IMR-90 (cell line): Measurements from ENCODE around the gene KICS2. TPM values are rescaled to one million over a fixed set of nuclear protein-coding genes. Genes with fewer than 3 reads are reported as not detected.

Experiments used
- ATAC-seq: fragments of 200-7000 bp; cut with Tn5 transposase; 2 replicates; pipeline ENCODE4 v1.9.1; 2020; ENCODE audit warnings: low read depth, mild to moderate bottlenecking, moderate library complexity
- BruUV-seq: library from RNA; stranded (reverse); fragments of 400-500 nt; replicated peaks from 2 replicates; lab custom pipeline; 2021; lab: Mats Ljungman, UMichigan
- CTCF ChIA-PET: fragments of 300-600 bp; formaldehyde crosslinking; extraction: SDS; loops from one replicate; lab custom pipeline; 2021; ENCODE audit warnings: antibody characterized with exemption; lab: Yijun Ruan, JAX
- POLR2A ChIA-PET: fragments of 300-600 bp; sonication (Branson Sonifier 250); formaldehyde crosslinking; loops from one replicate; lab custom pipeline; 2022; ENCODE audit warnings: antibody characterized with exemption; ENCODE audit not compliant: unreplicated experiment; lab: Charles Lee
- DNase-seq: peaks from one replicate; pipeline ENCODE4 v3.0.0; 2013
- H2AFZ ChIP-seq: replicated peaks from 2 replicates; pipeline ENCODE3; 2013; ENCODE audit warnings: low read length, mild to moderate bottlenecking; ENCODE audit not compliant: poor library complexity
- H2AK5ac ChIP-seq: 2 replicates; pipeline ENCODE4 v1.6.1; 2013; ENCODE audit warnings: low read depth, low read length, inconsistent platforms
- H2AK9ac ChIP-seq: replicated peaks from 2 replicates; pipeline ENCODE3; 2013; ENCODE audit warnings: mild to moderate bottlenecking, low read depth, low read length, moderate library complexity; ENCODE audit not compliant: poor library complexity
- H2BK120ac ChIP-seq: 2 replicates; pipeline ENCODE4 v1.6.1; 2013; ENCODE audit warnings: low read depth, low read length, inconsistent platforms
- H2BK15ac ChIP-seq: 3 replicates; pipeline ENCODE4 v1.6.1; 2013; ENCODE audit warnings: low read depth, low read length, inconsistent platforms
- H2BK20ac ChIP-seq: 2 replicates; pipeline ENCODE4 v1.6.1; 2013; ENCODE audit warnings: low read depth, mild to moderate bottlenecking, inconsistent platforms, low read length, moderate library complexity
- H2BK5ac ChIP-seq: 2 replicates; pipeline ENCODE4 v1.6.1; 2013; ENCODE audit warnings: mild to moderate bottlenecking, low read depth, low read length, inconsistent platforms; ENCODE audit not compliant: poor library complexity, severe bottlenecking
- H3K14ac ChIP-seq: replicated peaks from 2 replicates; pipeline ENCODE4 v1.6.1; 2013; ENCODE audit warnings: low read depth, low read length, inconsistent platforms
- H3K18ac ChIP-seq: 2 replicates; pipeline ENCODE4 v1.6.1; 2013; ENCODE audit warnings: low read depth, low read length, control low read depth
- H3K23ac ChIP-seq: 2 replicates; pipeline ENCODE4 v1.6.1; 2013; ENCODE audit warnings: low read depth, low read length, inconsistent platforms
- H3K27ac ChIP-seq: 2 replicates; pipeline ENCODE4 v1.5.1; 2013; ENCODE audit warnings: mild to moderate bottlenecking, control low read depth, low read length; ENCODE audit not compliant: insufficient read depth
- H3K27me3 ChIP-seq: 2 replicates; pipeline ENCODE4 v1.6.1; 2013; ENCODE audit warnings: low read length; ENCODE audit not compliant: control insufficient read depth, insufficient read depth
- H3K36me3 ChIP-seq: 2 replicates; pipeline ENCODE4 v1.6.1; 2013; ENCODE audit warnings: low read length, mixed read lengths; ENCODE audit not compliant: control insufficient read depth, insufficient read depth
- H3K4ac ChIP-seq: 2 replicates; pipeline ENCODE4 v1.6.1; 2013; ENCODE audit warnings: low read depth, low read length, inconsistent platforms
- H3K4me1 ChIP-seq: 2 replicates; pipeline ENCODE4 v1.6.1; 2013; ENCODE audit warnings: low read length, mixed read lengths; ENCODE audit not compliant: control insufficient read depth, insufficient read depth
- H3K4me2 ChIP-seq: 2 replicates; pipeline ENCODE4 v1.6.1; 2013; ENCODE audit warnings: low read depth, mild to moderate bottlenecking, control low read depth, low read length, moderate library complexity
- H3K4me3 ChIP-seq: 2 replicates; pipeline ENCODE4 v1.5.1; 2013; ENCODE audit warnings: low read depth, mild to moderate bottlenecking, control low read depth, low read length, moderate library complexity; ENCODE audit not compliant: insufficient read depth
- H3K56ac ChIP-seq: 2 replicates; pipeline ENCODE4 v1.6.1; 2013; ENCODE audit warnings: low read length, inconsistent platforms; ENCODE audit not compliant: insufficient read depth; ENCODE audit errors: extremely low read depth
- H3K79me1 ChIP-seq, 2 experiments: 2 replicates each; pipeline ENCODE4 v1.6.1; 2013; ENCODE audit warnings: low read length in 2 of 2, inconsistent platforms in 1 of 2, low read depth in 1 of 2
- H3K9ac ChIP-seq: 2 replicates; pipeline ENCODE4 v1.6.1; 2013; ENCODE audit warnings: low read depth, low read length, control low read depth
- H3K9me1 ChIP-seq: 2 replicates; pipeline ENCODE4 v1.6.1; 2013; ENCODE audit warnings: low read length, inconsistent platforms; ENCODE audit not compliant: insufficient read depth
- H3K9me3 ChIP-seq: 2 replicates; pipeline ENCODE4 v1.6.1; 2013; ENCODE audit warnings: low read length; ENCODE audit not compliant: control insufficient read depth, insufficient read depth
- H4K20me1 ChIP-seq: 2 replicates; pipeline ENCODE4 v1.6.1; 2013; ENCODE audit warnings: low read length, inconsistent platforms; ENCODE audit not compliant: insufficient read depth
- H4K5ac ChIP-seq: 2 replicates; pipeline ENCODE4 v1.6.1; 2013; ENCODE audit warnings: mild to moderate bottlenecking, low read depth, low read length, control low read depth
- H4K8ac ChIP-seq, 2 experiments: 2 replicates each; pipeline ENCODE4 v1.6.1; 2013; ENCODE audit warnings: low read depth in 2 of 2, low read length in 2 of 2, control low read depth in 1 of 2, inconsistent platforms in 1 of 2
- H4K91ac ChIP-seq: 2 replicates; pipeline ENCODE4 v1.6.1; 2013; ENCODE audit warnings: low read depth, low read length, inconsistent platforms; ENCODE audit not compliant: insufficient read depth
- BHLHE40 ChIP-seq: fragments of 150-350 bp; IDR thresholded peaks from 2 replicates; pipeline ENCODE4 v1.6.1; 2016; ENCODE audit warnings: mild to moderate bottlenecking, low read depth, low read length
- CEBPB ChIP-seq: IDR thresholded peaks from 2 replicates; pipeline ENCODE4 v1.6.1; 2012; ENCODE audit warnings: low read depth, low read length, improper control_type of control experiment
- CHD1 ChIP-seq: IDR thresholded peaks from 2 replicates; pipeline ENCODE4 v1.6.1; 2012; ENCODE audit warnings: low read depth, low read length, improper control_type of control experiment
- CTCF ChIP-seq: conservative IDR thresholded peaks from 2 replicates; pipeline ENCODE4 v1.5.1; 2012; ENCODE audit warnings: mild to moderate bottlenecking, low read depth, low read length, improper control_type of control experiment
- FOS ChIP-seq: fragments of 150-350 bp; IDR thresholded peaks from 2 replicates; pipeline ENCODE4 v1.6.1; 2016; ENCODE audit warnings: low read depth, low read length
- MAFK ChIP-seq: IDR thresholded peaks from 2 replicates; pipeline ENCODE4 v1.6.1; 2012; ENCODE audit warnings: low read depth, low read length, improper control_type of control experiment
- MAZ ChIP-seq: IDR thresholded peaks from 2 replicates; pipeline ENCODE4 v1.6.1; 2012; ENCODE audit warnings: low read depth, mild to moderate bottlenecking, low read length, improper control_type of control experiment, moderate library complexity, borderline replicate concordance
- MXI1 ChIP-seq: IDR thresholded peaks from 2 replicates; pipeline ENCODE4 v1.6.1; 2012; ENCODE audit warnings: low read depth, mild to moderate bottlenecking, low read length, moderate library complexity, borderline replicate concordance
- NFE2L2 ChIP-seq: fragments of 150-350 bp; IDR thresholded peaks from 2 replicates; pipeline ENCODE4 v1.6.1; 2016; ENCODE audit warnings: low read depth, mild to moderate bottlenecking, low read length
- POLR2A ChIP-seq: IDR thresholded peaks from 2 replicates; pipeline ENCODE4 v1.6.1; 2012; ENCODE audit warnings: mild to moderate bottlenecking, low read depth, low read length
- RAD21 ChIP-seq: IDR thresholded peaks from 2 replicates; pipeline ENCODE4 v1.6.1; 2012; ENCODE audit warnings: low read length, improper control_type of control experiment
- RCOR1 ChIP-seq: IDR thresholded peaks from 2 replicates; pipeline ENCODE4 v1.6.1; 2012; ENCODE audit warnings: mild to moderate bottlenecking, low read length, improper control_type of control experiment; ENCODE audit not compliant: insufficient replicate concordance
- RFX5 ChIP-seq: IDR thresholded peaks from 2 replicates; pipeline ENCODE4 v1.8.0; 2012; ENCODE audit warnings: low read depth, mild to moderate bottlenecking, low read length, moderate library complexity
- SMC3 ChIP-seq: fragments of 150-350 bp; IDR thresholded peaks from 2 replicates; pipeline ENCODE4 v1.6.1; 2016; ENCODE audit warnings: low read depth, mild to moderate bottlenecking, antibody characterized with exemption, low read length, moderate library complexity
- WGBS, 2 experiments: methylation state at CpG; one replicate each; pipeline versions ENCODE4 v1.1.5 to v1.1.7; 2013; ENCODE audit warnings: missing lambda C conversion rate in 2 of 2; ENCODE audit not compliant: insufficient read length in 1 of 2; ENCODE audit errors: extremely low coverage in 2 of 2; 5-methylcytosine and 5-hydroxymethylcytosine counted together
- dilution Hi-C: fragments of 300-500 bp; cut with HindIII; formaldehyde crosslinking; loops from one replicate; pipeline ENCODE4 v1.14.3; 2018; ENCODE audit warnings: low sequenced_read_pairs; ENCODE audit not compliant: unreplicated experiment
- in situ Hi-C: fragments of 300-500 bp; cut with MboI; formaldehyde crosslinking; loops from 3 replicates; pipeline ENCODE4 v1.14.3; 2019; ENCODE audit warnings: low sequenced_read_pairs, inconsistent platforms, mixed read lengths
- intact Hi-C: fragments of 100-400 bp; cut with micrococcal nuclease; formaldehyde crosslinking; loops from 2 replicates; pipeline ENCODE4 v1.10.0; 2022
- polyA plus RNA-seq, 3 experiments: library from polyadenylated mRNA; depleted of rRNA; stranded (reverse); fragments of >200 nt; gene quantifications; 2 replicates each; pipeline ENCODE4 v1.2.3, GENCODE V29; 2012; ENCODE audit warnings: low replicate concordance in 1 of 3
- total RNA-seq: library from RNA; depleted of rRNA; stranded (reverse); fragments of >200 nt; gene quantifications from 2 replicates; pipeline ENCODE4 v1.2.3, GENCODE V29; 2012
- TF ChIP-seq, protein P1 (sequence below): fragments of 150-350 bp; IDR thresholded peaks from 2 replicates; pipeline ENCODE4 v1.6.1; 2017; ENCODE audit warnings: mild to moderate bottlenecking, antibody characterized with exemption, low read length, low read depth
- TF ChIP-seq, protein P2 (sequence below): fragments of 150-350 bp; IDR thresholded peaks from 2 replicates; pipeline ENCODE4 v1.6.1; 2016; ENCODE audit warnings: low read depth, mild to moderate bottlenecking, low read length, moderate library complexity, borderline replicate concordance

Gene KICS2
- total and polyA plus RNA-seq, 2 of the 4 experiments (the other 2 are of a cell fraction), result 2.4 to 6.1 TPM

GRCh38 chr12:64218597-64218996, 3.5 kb downstream of the KICS2 start:
- Histone ChIP-seq H2BK120ac (no peak overlapping the region), H4K5ac (no peak overlapping the region), H3K9me1 (peaks cover 3% of the 10 kb centered on the region; the same call in 1 of the 2 replicates), H3K79me1 (peaks cover 2 to 17% of the 10 kb centered on the region in 2 experiments; a peak in 3 of 4 replicates), H3K18ac (no peak overlapping the region), H2BK15ac (no peak overlapping the region), H2AK9ac (no peak overlapping the region), H2AK5ac (no peak overlapping the region), H3K23ac (no peak overlapping the region), H3K27me3 (no peaks in the 10 kb centered on the region), H2AFZ (no peak overlapping the region), H4K20me1 (no peaks in the 10 kb centered on the region), H3K4ac (no peak overlapping the region), H3K14ac (no peak overlapping the region), H4K8ac (no peak overlapping the region), H3K4me3 (no peak overlapping the region), H3K56ac (no peak overlapping the region), H3K9me3 (no peaks in the 10 kb centered on the region), H2BK5ac (no peak overlapping the region), H3K27ac (no peak overlapping the region), H3K36me3 (no peaks in the 10 kb centered on the region), H3K4me1 (no peaks in the 10 kb centered on the region; the same call in 1 of the 2 replicates), H3K4me2 (no peak overlapping the region), H2BK20ac (no peak overlapping the region), H3K9ac (no peak overlapping the region), H4K91ac (no peak overlapping the region)
- ChIA-PET CTCF (interaction anchor here (0.6 to 0.7 kb wide), 2 partner anchors 17 to 115 kb away, joined by 3 read pairs; no protein-coding TSS in a partner anchor), POLR2A (no interaction called here)
- ATAC-seq (no peak), DNase-seq (no peak)
- dilution Hi-C loops (no loop called here), in situ Hi-C loops (no loop called here), intact Hi-C loops (no loop called here)
- no TSS peak for BruUV-seq
- TF ChIP-seq SMC3, result no peak
- no peak for TF ChIP-seq CEBPB
- TF ChIP-seq RAD21, result no peak
- TF ChIP-seq, protein P1, sequence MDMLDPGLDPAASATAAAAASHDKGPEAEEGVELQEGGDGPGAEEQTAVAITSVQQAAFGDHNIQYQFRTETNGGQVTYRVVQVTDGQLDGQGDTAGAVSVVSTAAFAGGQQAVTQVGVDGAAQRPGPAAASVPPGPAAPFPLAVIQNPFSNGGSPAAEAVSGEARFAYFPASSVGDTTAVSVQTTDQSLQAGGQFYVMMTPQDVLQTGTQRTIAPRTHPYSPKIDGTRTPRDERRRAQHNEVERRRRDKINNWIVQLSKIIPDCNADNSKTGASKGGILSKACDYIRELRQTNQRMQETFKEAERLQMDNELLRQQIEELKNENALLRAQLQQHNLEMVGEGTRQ, result no peak
- TF ChIP-seq RCOR1, result no peak
- TF ChIP-seq NFE2L2, result no peak
- TF ChIP-seq MXI1, result no peak
- no peak for TF ChIP-seq CTCF
- no peak for TF ChIP-seq MAZ
- TF ChIP-seq FOS, result no peak
- TF ChIP-seq RFX5, result no peak
- no peak for TF ChIP-seq MAFK
- TF ChIP-seq, protein P2, sequence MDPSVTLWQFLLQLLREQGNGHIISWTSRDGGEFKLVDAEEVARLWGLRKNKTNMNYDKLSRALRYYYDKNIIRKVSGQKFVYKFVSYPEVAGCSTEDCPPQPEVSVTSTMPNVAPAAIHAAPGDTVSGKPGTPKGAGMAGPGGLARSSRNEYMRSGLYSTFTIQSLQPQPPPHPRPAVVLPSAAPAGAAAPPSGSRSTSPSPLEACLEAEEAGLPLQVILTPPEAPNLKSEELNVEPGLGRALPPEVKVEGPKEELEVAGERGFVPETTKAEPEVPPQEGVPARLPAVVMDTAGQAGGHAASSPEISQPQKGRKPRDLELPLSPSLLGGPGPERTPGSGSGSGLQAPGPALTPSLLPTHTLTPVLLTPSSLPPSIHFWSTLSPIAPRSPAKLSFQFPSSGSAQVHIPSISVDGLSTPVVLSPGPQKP, result no peak
- TF ChIP-seq POLR2A, result no peak
- no peak for TF ChIP-seq BHLHE40
- TF ChIP-seq CHD1, result no peak
- WGBS, 2 experiments, result no CpG with 5 or more reads among the region's 5 CpGs
